Neuronal stem cell (in vitro differentiated cells): ENCODE data around the gene HSPB1.
A peak's percentile ranks its signal among the peaks of the same experiment; 100 is the strongest.
"Not testable (repeated sequence)": the region's sequence is repeated elsewhere in the genome, so short reads cannot be mapped to it uniquely, and the experiment has no call there.

Experiments used
- DNase-seq: peaks from one replicate; pipeline ENCODE4 v3.0.0-alpha.2; 2013; ENCODE audit warnings: low spot score
- H2AFZ ChIP-seq: one replicate; pipeline ENCODE4 v1.6.1; 2013; ENCODE audit warnings: mild to moderate bottlenecking, low read length, inconsistent platforms
- H2AK5ac ChIP-seq: 2 replicates; pipeline ENCODE4 v1.6.1; 2013; ENCODE audit warnings: low read depth, mild to moderate bottlenecking, inconsistent platforms, low read length, moderate library complexity, mixed read lengths
- H2BK120ac ChIP-seq: 2 replicates; pipeline ENCODE4 v1.6.1; 2013; ENCODE audit warnings: low read depth, mild to moderate bottlenecking, inconsistent platforms, low read length, moderate library complexity, mixed read lengths
- H2BK12ac ChIP-seq: one replicate; pipeline ENCODE4 v1.6.1; 2013; ENCODE audit warnings: low read length, inconsistent platforms
- H2BK15ac ChIP-seq: 2 replicates; pipeline ENCODE4 v1.6.1; 2013; ENCODE audit warnings: mild to moderate bottlenecking, low read length, inconsistent platforms, mixed read lengths
- H2BK5ac ChIP-seq: one replicate; pipeline ENCODE4 v1.6.1; 2013; ENCODE audit warnings: inconsistent platforms, mild to moderate bottlenecking, low read length, moderate library complexity
- H3K14ac ChIP-seq: one replicate; pipeline ENCODE4 v1.6.1; 2013; ENCODE audit warnings: low read length, inconsistent platforms
- H3K18ac ChIP-seq: 2 replicates; pipeline ENCODE4 v1.6.1; 2013; ENCODE audit warnings: low read length, inconsistent platforms
- H3K23ac ChIP-seq: 2 replicates; pipeline ENCODE4 v1.6.1; 2013; ENCODE audit warnings: low read depth, mild to moderate bottlenecking, mixed read lengths, low read length, inconsistent platforms; ENCODE audit not compliant: poor library complexity
- H3K27ac ChIP-seq: replicated peaks from 3 replicates; pipeline ENCODE4 v1.5.1; 2013; ENCODE audit warnings: low read length, inconsistent platforms
- H3K27me3 ChIP-seq, 3 experiments: 2 replicates each; pipeline ENCODE4 v1.6.1; 2013; ENCODE audit warnings: low read length in 3 of 3, mild to moderate bottlenecking in 2 of 3, inconsistent platforms in 1 of 3, low read depth in 1 of 3, mixed read lengths in 1 of 3, moderate library complexity in 1 of 3; ENCODE audit not compliant: control insufficient read depth in 3 of 3, insufficient read depth in 3 of 3
- H3K36me3 ChIP-seq, 2 donors: replicated peaks in 1 of 2; 2 replicates each; pipeline ENCODE4 v1.6.1; 2013; ENCODE audit warnings: low read length in 2 of 2; ENCODE audit not compliant: control insufficient read depth in 2 of 2, insufficient read depth in 2 of 2
- H3K4ac ChIP-seq: 2 replicates; pipeline ENCODE4 v1.6.1; 2013; ENCODE audit warnings: inconsistent platforms, mild to moderate bottlenecking, low read length, moderate library complexity
- H3K4me1 ChIP-seq, 2 donors: 1 replicate in 1 of 2; 2 replicates in 1 of 2; pipeline ENCODE4 v1.6.1; 2013; ENCODE audit warnings: low read length in 2 of 2, low read depth in 1 of 2; ENCODE audit not compliant: control insufficient read depth in 2 of 2, insufficient read depth in 1 of 2
- H3K4me2 ChIP-seq: one replicate; pipeline ENCODE4 v1.6.1; 2013; ENCODE audit warnings: mild to moderate bottlenecking, low read length, inconsistent platforms; ENCODE audit not compliant: insufficient read depth, poor library complexity, severe bottlenecking
- H3K4me3 ChIP-seq, 2 donors: 2 replicates each; pipeline ENCODE4 v1.5.1; 2013; ENCODE audit warnings: low read length in 2 of 2, mild to moderate bottlenecking in 2 of 2, inconsistent platforms in 1 of 2, moderate library complexity in 1 of 2
- H3K79me1 ChIP-seq: one replicate; pipeline ENCODE4 v1.6.1; 2013; ENCODE audit warnings: low read depth, mild to moderate bottlenecking, inconsistent platforms, low read length, moderate library complexity
- H3K9ac ChIP-seq: one replicate; pipeline ENCODE4 v1.6.1; 2013; ENCODE audit warnings: mild to moderate bottlenecking, low read depth, low read length, inconsistent platforms; ENCODE audit not compliant: poor library complexity
- H3K9me3 ChIP-seq, 2 donors: replicated peaks in 1 of 2; 2 replicates each; pipeline versions ENCODE3 to v1.6.1; 2013; ENCODE audit warnings: low read length in 2 of 2, mild to moderate bottlenecking in 2 of 2, inconsistent platforms in 1 of 2, low read depth in 1 of 2, mixed read lengths in 1 of 2, moderate library complexity in 1 of 2; ENCODE audit not compliant: control insufficient read depth in 2 of 2, insufficient read depth in 1 of 2
- H4K8ac ChIP-seq: one replicate; pipeline ENCODE4 v1.6.1; 2013; ENCODE audit warnings: low read depth, mild to moderate bottlenecking, inconsistent platforms, low read length, moderate library complexity
- H4K91ac ChIP-seq: one replicate; pipeline ENCODE4 v1.6.1; 2013; ENCODE audit warnings: low read length, low read depth, mild to moderate bottlenecking, inconsistent platforms; ENCODE audit not compliant: poor library complexity
- WGBS, 2 donors: extraction: QIAGEN DNeasy Blood & Tissue Kit; methylation state at CpG; one replicate each; pipeline ENCODE4 v1.1.7; 2013; ENCODE audit warnings: missing lambda C conversion rate in 2 of 2, mixed read lengths in 1 of 2; ENCODE audit not compliant: insufficient read length in 2 of 2, insufficient replicate concordance in 1 of 2; ENCODE audit errors: extremely low coverage in 2 of 2; 5-methylcytosine and 5-hydroxymethylcytosine counted together

The HSPB1 gene

GRCh38 chr7:76308874-76309273 is 6.4 kb downstream of the HSPB1 start:
- not testable (repeated sequence) for H3K27me3 ChIP-seq, H2BK12ac ChIP-seq, H3K79me1 ChIP-seq, H3K36me3 ChIP-seq, H4K91ac ChIP-seq, H3K9ac ChIP-seq, H3K9me3 ChIP-seq, H3K4me3 ChIP-seq, H3K27ac ChIP-seq, H3K23ac ChIP-seq, H3K4ac ChIP-seq, DNase-seq, H2BK120ac ChIP-seq, H2AK5ac ChIP-seq, H2BK15ac ChIP-seq, H2BK5ac ChIP-seq, H4K8ac ChIP-seq, H2AFZ ChIP-seq, H3K4me2 ChIP-seq, H3K14ac ChIP-seq
- H3K4me1 ChIP-seq, result peaks cover 13 to 16% of the 10 kb centered on the region in 2 donors
- H3K18ac ChIP-seq, result peak overlapping the region; percentile 64
- WGBS, 2 donors, result no CpG with 5 or more reads among the region's 12 CpGs

GRCh38 chr7:76309341-76310101 is 7.0 kb downstream of the HSPB1 start:
- not testable (repeated sequence) for DNase-seq

GRCh38 chr7:76310102-76310957 is 7.9 kb downstream of the HSPB1 start:
- H3K27ac ChIP-seq, result no peak overlapping the region
- no CpG with 5 or more reads among the region's 21 CpGs for WGBS, 2 donors

More at GRCh38 chr7:76309341-76310101, 7.0 kb downstream of the HSPB1 start:
- H3K27ac ChIP-seq, H3K4me3 ChIP-seq, H3K23ac ChIP-seq, H3K9me3 ChIP-seq, H3K36me3 ChIP-seq, H3K4ac ChIP-seq, H2BK12ac ChIP-seq, H2BK120ac ChIP-seq, H2BK15ac ChIP-seq, H3K9ac ChIP-seq, H3K4me2 ChIP-seq, H4K91ac ChIP-seq, H3K79me1 ChIP-seq, H2AFZ ChIP-seq, H3K14ac ChIP-seq, H2AK5ac ChIP-seq, H3K18ac ChIP-seq, H3K27me3 ChIP-seq, H4K8ac ChIP-seq: not testable (repeated sequence)
- WGBS, 2 donors, result no CpG with 5 or more reads among the region's 50 CpGs
- Histone ChIP-seq H3K4me1 (peaks cover 9 to 16% of the 10 kb centered on the region in 2 donors), H2BK5ac (peak overlapping the region; percentile 75)

GRCh38 chr7:76311838-76312237 is 9.4 kb downstream of the HSPB1 start:
- H3K14ac ChIP-seq, H3K4ac ChIP-seq, H2BK15ac ChIP-seq, H4K8ac ChIP-seq, H3K9ac ChIP-seq, H3K9me3 ChIP-seq, H3K36me3 ChIP-seq, H3K79me1 ChIP-seq, H4K91ac ChIP-seq, H2BK120ac ChIP-seq, H3K23ac ChIP-seq, H2AFZ ChIP-seq, H3K4me2 ChIP-seq, DNase-seq, H2AK5ac ChIP-seq, H3K18ac ChIP-seq, H2BK12ac ChIP-seq, H3K27ac ChIP-seq, H2BK5ac ChIP-seq, H3K27me3 ChIP-seq, H3K4me3 ChIP-seq: not testable (repeated sequence)
- peaks cover 3 to 11% of the 10 kb centered on the region in 2 donors for H3K4me1 ChIP-seq
- WGBS, 2 donors, result no CpG with 5 or more reads among the region's 6 CpGs

More at GRCh38 chr7:76310102-76310957, 7.9 kb downstream of the HSPB1 start:
- H3K9me3 ChIP-seq, result peaks cover 0 to 2% of the 10 kb centered on the region in 2 donors
- H2BK5ac ChIP-seq, result peak overlapping the region; percentile 75
- H3K4me2 ChIP-seq, result no peak overlapping the region
- no peak overlapping the region for H2BK120ac ChIP-seq
- no peak overlapping the region for H3K23ac ChIP-seq
- H3K14ac ChIP-seq, result peak overlapping the region; percentile 6
- H3K79me1 ChIP-seq, result peaks cover 3% of the 10 kb centered on the region
- peak overlapping the region; percentile 84 for H2AK5ac ChIP-seq
- peak overlapping the region; percentile 33 for H2AFZ ChIP-seq
- no peaks in the 10 kb centered on the region for H3K27me3 ChIP-seq
- H3K9ac ChIP-seq, result no peak overlapping the region
- H3K18ac ChIP-seq, result peak overlapping the region; percentile 74
- H3K4me3 ChIP-seq, result no peak overlapping the region
- H3K36me3 ChIP-seq, result no peaks in the 10 kb centered on the region
- no peak overlapping the region for H4K91ac ChIP-seq
- no peak for DNase-seq
- peaks cover 9 to 16% of the 10 kb centered on the region in 2 donors for H3K4me1 ChIP-seq
- H2BK15ac ChIP-seq, result peak overlapping the region; percentile 85
- no peak overlapping the region for H3K4ac ChIP-seq
- H4K8ac ChIP-seq, result no peak overlapping the region
- H2BK12ac ChIP-seq, result peak overlapping the region; percentile 73
